Esophagus mucosa (tissue), 1 donor: ENCODE data around the gene GNPTAB. TPM values are rescaled to one million over a fixed set of nuclear protein-coding genes. Genes with fewer than 3 reads are reported as not detected.

Experiments
- total RNA-seq: library from RNA; stranded (reverse); gene quantifications from one replicate; pipeline ENCODE4 v1.2.4, GENCODE V29; 2023
- donor health status: DM: yes; HTN: yes; CAD: no.

The GNPTAB gene
- total RNA-seq, 1 donor from 2014 or later = 18.4 TPM

Other genes starting within 250 kb of the GNPTAB start
- 0.40 TPM for gene MYBPC1, start 236.0 kb downstream of the GNPTAB start, total RNA-seq
- 8.0 TPM for gene CHPT1, start 133.3 kb downstream of the GNPTAB start, total RNA-seq
- gene SYCP3, start 91.5 kb downstream of the GNPTAB start, total RNA-seq = 0.12 TPM
- gene DRAM1, start 46.6 kb upstream of the GNPTAB start, total RNA-seq = 3.0 TPM
- gene WASHC3, start 231.0 kb upstream of the GNPTAB start, total RNA-seq = 30.1 TPM